ENCODE results near the gene STAB2.

The STAB2 gene

DNA sequence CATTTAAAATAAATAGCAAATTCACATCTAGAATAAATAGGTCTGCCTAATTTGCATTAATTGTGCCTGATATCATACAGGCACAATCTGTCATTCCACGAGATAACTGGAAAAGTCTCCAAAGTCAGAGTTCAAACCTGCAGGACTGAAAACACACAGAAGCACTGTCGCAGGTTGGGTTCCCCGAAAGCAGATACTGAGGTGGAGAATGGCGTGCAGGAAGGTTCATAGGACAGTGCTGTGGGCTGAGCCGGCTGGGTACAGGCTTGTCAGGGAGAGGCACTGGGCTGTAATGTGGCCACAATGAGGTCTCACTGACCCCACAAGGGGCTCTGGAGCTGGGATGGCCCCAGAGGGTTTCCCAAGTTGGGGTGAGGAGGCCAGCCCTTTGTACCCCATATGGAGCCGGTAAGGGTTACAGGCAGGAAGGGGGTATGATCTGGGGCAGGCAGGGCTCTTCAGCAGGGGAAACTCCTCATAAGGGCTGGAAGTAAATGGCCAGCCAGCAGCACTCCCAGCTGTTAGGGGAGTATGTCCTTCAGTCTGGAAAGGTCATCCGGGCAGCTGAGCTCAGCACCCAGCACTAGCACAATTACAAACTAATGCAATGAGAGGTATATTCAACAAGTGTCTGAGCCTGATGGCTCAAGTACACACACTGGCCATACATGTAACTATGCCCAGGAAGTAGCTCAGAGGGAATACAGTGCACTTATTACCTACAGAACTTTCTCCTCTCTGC, 185.5 kb downstream of the STAB2 start:
- H3K27ac ChIP-seq, result no peak overlapping the region
- TF ChIP-seq, protein P1, sequence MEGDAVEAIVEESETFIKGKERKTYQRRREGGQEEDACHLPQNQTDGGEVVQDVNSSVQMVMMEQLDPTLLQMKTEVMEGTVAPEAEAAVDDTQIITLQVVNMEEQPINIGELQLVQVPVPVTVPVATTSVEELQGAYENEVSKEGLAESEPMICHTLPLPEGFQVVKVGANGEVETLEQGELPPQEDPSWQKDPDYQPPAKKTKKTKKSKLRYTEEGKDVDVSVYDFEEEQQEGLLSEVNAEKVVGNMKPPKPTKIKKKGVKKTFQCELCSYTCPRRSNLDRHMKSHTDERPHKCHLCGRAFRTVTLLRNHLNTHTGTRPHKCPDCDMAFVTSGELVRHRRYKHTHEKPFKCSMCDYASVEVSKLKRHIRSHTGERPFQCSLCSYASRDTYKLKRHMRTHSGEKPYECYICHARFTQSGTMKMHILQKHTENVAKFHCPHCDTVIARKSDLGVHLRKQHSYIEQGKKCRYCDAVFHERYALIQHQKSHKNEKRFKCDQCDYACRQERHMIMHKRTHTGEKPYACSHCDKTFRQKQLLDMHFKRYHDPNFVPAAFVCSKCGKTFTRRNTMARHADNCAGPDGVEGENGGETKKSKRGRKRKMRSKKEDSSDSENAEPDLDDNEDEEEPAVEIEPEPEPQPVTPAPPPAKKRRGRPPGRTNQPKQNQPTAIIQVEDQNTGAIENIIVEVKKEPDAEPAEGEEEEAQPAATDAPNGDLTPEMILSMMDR (IDR thresholded peaks at IDR 0.05), result no peak
- no peak for TF ChIP-seq ZFX (IDR thresholded peaks at IDR 0.05; ENCODE audit: borderline replicate concordance)

DNA sequence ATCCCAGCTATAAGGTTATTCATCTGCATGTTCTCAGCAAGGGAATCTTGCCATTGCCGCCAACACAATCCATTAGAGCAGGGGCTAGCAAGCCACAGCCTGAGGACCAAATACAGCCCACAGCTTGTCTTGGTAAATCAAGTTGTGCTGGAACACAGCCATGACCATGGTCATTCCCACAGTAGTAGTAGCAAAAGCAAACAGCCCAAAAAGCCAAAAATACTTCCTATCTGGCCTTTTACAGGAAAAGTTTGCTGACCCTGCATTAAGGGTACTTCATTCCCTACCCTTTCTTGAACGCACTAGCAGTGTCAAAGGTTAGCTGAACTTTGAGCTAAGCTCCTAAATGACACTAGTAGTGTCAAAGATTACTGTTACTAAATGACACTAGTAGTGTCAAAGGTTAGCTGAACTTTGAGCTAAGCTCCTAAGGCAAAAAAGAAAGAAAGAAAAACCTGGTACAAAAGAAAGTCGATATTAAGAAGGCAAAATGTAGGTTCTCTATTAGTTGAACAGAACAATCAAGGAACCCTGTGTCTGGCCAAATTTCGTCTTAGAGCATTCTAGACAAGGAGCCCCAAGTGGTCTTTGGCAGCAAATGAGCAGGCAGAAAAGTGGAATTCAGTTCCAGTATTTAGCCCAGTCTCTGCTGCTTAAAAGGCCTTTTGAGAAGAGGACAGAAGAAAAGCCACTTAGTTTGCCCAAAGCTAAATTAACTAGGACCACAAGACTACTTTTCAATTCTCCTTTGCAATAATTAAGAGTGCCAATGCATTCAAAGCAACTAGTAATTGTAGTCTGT, 186.2 kb downstream of the STAB2 start:
- H3K27ac ChIP-seq, result no peak overlapping the region
- TF ChIP-seq, protein P1 (IDR thresholded peaks at IDR 0.05), result no peak
- no peak for TF ChIP-seq ZFX (IDR thresholded peaks at IDR 0.05; ENCODE audit: borderline replicate concordance)

GRCh38 chr12:103774977-103775560, 188.0 kb downstream of the STAB2 start:
- H3K27ac ChIP-seq, result no peak overlapping the region
- TF ChIP-seq, protein P1 (IDR thresholded peaks at IDR 0.05), result no peak
- no peak for TF ChIP-seq ZFX (IDR thresholded peaks at IDR 0.05; ENCODE audit: borderline replicate concordance)

DNA sequence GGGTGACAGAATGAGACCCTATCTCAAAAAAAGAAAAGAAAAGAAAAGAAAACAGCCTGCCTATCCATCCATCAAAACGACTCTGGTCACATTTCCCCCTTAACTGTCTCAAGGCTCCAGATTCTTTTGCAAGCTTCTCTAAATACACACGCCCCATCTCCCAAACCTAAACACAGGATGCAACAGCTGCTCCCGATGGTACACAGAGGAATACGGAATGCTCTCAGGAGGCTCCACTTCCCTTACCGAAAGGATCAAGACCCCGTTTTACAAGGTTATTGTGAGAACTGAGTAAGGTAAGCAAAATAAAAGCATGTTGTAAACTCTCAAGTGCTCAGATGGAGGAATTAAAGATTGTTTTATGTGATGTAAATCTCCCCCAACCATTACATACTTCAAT, 191.7 kb downstream of the STAB2 start:
- H3K27ac ChIP-seq, result no peak overlapping the region
- TF ChIP-seq ZFX (IDR thresholded peaks at IDR 0.05; ENCODE audit: borderline replicate concordance), result no peak
- TF ChIP-seq, protein P1 (IDR thresholded peaks at IDR 0.05), result no peak

DNA sequence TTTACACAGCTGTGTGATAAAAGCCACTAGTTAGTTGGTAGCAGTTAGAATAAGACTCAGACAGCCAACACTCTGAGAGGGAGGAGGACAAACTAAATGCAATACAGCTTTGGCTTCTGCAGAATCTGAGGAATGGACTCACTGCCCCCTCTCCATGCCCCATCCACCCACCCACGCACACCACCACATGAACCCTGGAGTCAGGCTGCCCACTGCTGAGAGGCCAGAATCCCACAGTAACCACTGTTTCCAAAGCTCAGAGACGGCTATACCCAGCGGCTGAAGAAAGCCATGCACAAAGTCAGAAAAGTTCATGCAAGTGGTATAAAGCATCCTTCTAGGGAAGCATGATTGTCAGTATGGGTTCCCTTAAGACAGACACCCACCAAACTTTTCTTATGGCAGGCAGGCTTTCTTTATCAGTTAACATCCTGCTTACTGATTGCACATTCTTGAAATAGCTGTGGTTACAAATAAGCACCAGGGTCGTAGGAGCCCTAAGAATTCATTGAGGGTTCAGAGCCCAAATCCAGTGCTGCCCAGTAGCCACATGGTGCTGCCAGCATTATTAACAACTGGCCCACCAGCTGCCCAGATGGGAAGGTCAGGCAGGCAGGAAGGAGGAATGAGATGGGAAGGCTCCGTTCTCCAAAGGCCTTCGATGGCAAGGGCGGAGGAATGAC, 192.5 kb downstream of the STAB2 start:
- H3K27ac ChIP-seq, result no peak overlapping the region
- TF ChIP-seq ZFX (IDR thresholded peaks at IDR 0.05; ENCODE audit: borderline replicate concordance), result no peak
- TF ChIP-seq, protein P1 (IDR thresholded peaks at IDR 0.05), result no peak

DNA sequence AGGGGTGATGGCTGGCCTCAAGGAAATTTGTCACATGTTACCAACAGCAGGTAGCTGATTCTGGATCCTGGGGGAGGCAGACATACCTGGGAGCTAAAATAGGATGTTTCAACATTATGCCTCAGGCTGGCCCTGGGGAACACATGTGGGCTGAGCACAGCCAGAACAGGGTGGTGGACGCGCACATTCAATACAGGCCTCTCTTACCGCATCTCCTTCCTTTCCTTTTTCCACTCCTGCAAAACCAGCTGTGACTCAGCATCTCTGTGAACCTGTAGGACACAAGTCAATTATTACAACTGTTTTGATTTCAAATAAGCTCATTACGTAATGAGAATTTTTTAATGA, 193.0 kb downstream of the STAB2 start:
- TF ChIP-seq ZFX (IDR thresholded peaks at IDR 0.05; ENCODE audit: borderline replicate concordance), result no peak
- TF ChIP-seq, protein P1 (IDR thresholded peaks at IDR 0.05), result no peak
- no peak overlapping the region for H3K27ac ChIP-seq
